IMR-90 (cell line): ENCODE results near the gene TRPC4AP. TPM values are rescaled to one million over a fixed set of nuclear protein-coding genes. Genes with fewer than 3 reads are reported as not detected.

ENCODE experiments used
- ATAC-seq: fragments of 200-7000 bp; cut with Tn5 transposase; 2 replicates; pipeline ENCODE4 v1.9.1; 2020; ENCODE audit warnings: low read depth, mild to moderate bottlenecking, moderate library complexity
- BruUV-seq: library from RNA; stranded (reverse); fragments of 400-500 nt; replicated peaks from 2 replicates; lab custom pipeline; 2021; lab: Mats Ljungman, UMichigan
- CTCF ChIA-PET: fragments of 300-600 bp; formaldehyde crosslinking; extraction: SDS; loops from one replicate; lab custom pipeline; 2021; ENCODE audit warnings: antibody characterized with exemption; lab: Yijun Ruan, JAX
- POLR2A ChIA-PET: fragments of 300-600 bp; sonication (Branson Sonifier 250); formaldehyde crosslinking; loops from one replicate; lab custom pipeline; 2022; ENCODE audit warnings: antibody characterized with exemption; ENCODE audit not compliant: unreplicated experiment; lab: Charles Lee
- DNase-seq: peaks from one replicate; pipeline ENCODE4 v3.0.0; 2013
- H2AFZ ChIP-seq: replicated peaks from 2 replicates; pipeline ENCODE3; 2013; ENCODE audit warnings: low read length, mild to moderate bottlenecking; ENCODE audit not compliant: poor library complexity
- H2AK5ac ChIP-seq: 2 replicates; pipeline ENCODE4 v1.6.1; 2013; ENCODE audit warnings: low read depth, low read length, inconsistent platforms
- H2AK9ac ChIP-seq: replicated peaks from 2 replicates; pipeline ENCODE3; 2013; ENCODE audit warnings: mild to moderate bottlenecking, low read depth, low read length, moderate library complexity; ENCODE audit not compliant: poor library complexity
- H2BK120ac ChIP-seq: 2 replicates; pipeline ENCODE4 v1.6.1; 2013; ENCODE audit warnings: low read depth, low read length, inconsistent platforms
- H2BK15ac ChIP-seq: 3 replicates; pipeline ENCODE4 v1.6.1; 2013; ENCODE audit warnings: low read depth, low read length, inconsistent platforms
- H2BK20ac ChIP-seq: 2 replicates; pipeline ENCODE4 v1.6.1; 2013; ENCODE audit warnings: low read depth, mild to moderate bottlenecking, inconsistent platforms, low read length, moderate library complexity
- H2BK5ac ChIP-seq: 2 replicates; pipeline ENCODE4 v1.6.1; 2013; ENCODE audit warnings: mild to moderate bottlenecking, low read depth, low read length, inconsistent platforms; ENCODE audit not compliant: poor library complexity, severe bottlenecking
- H3K14ac ChIP-seq: replicated peaks from 2 replicates; pipeline ENCODE4 v1.6.1; 2013; ENCODE audit warnings: low read depth, low read length, inconsistent platforms
- H3K18ac ChIP-seq: 2 replicates; pipeline ENCODE4 v1.6.1; 2013; ENCODE audit warnings: low read depth, low read length, control low read depth
- H3K23ac ChIP-seq: 2 replicates; pipeline ENCODE4 v1.6.1; 2013; ENCODE audit warnings: low read depth, low read length, inconsistent platforms
- H3K27ac ChIP-seq: 2 replicates; pipeline ENCODE4 v1.5.1; 2013; ENCODE audit warnings: mild to moderate bottlenecking, control low read depth, low read length; ENCODE audit not compliant: insufficient read depth
- H3K27me3 ChIP-seq: 2 replicates; pipeline ENCODE4 v1.6.1; 2013; ENCODE audit warnings: low read length; ENCODE audit not compliant: control insufficient read depth, insufficient read depth
- H3K36me3 ChIP-seq: 2 replicates; pipeline ENCODE4 v1.6.1; 2013; ENCODE audit warnings: low read length, mixed read lengths; ENCODE audit not compliant: control insufficient read depth, insufficient read depth
- H3K4ac ChIP-seq: 2 replicates; pipeline ENCODE4 v1.6.1; 2013; ENCODE audit warnings: low read depth, low read length, inconsistent platforms
- H3K4me1 ChIP-seq: 2 replicates; pipeline ENCODE4 v1.6.1; 2013; ENCODE audit warnings: low read length, mixed read lengths; ENCODE audit not compliant: control insufficient read depth, insufficient read depth
- H3K4me2 ChIP-seq: 2 replicates; pipeline ENCODE4 v1.6.1; 2013; ENCODE audit warnings: low read depth, mild to moderate bottlenecking, control low read depth, low read length, moderate library complexity
- H3K4me3 ChIP-seq: 2 replicates; pipeline ENCODE4 v1.5.1; 2013; ENCODE audit warnings: low read depth, mild to moderate bottlenecking, control low read depth, low read length, moderate library complexity; ENCODE audit not compliant: insufficient read depth
- H3K56ac ChIP-seq: 2 replicates; pipeline ENCODE4 v1.6.1; 2013; ENCODE audit warnings: low read length, inconsistent platforms; ENCODE audit not compliant: insufficient read depth; ENCODE audit errors: extremely low read depth
- H3K79me1 ChIP-seq, 2 experiments: 2 replicates each; pipeline ENCODE4 v1.6.1; 2013; ENCODE audit warnings: low read length in 2 of 2, inconsistent platforms in 1 of 2, low read depth in 1 of 2
- H3K9ac ChIP-seq: 2 replicates; pipeline ENCODE4 v1.6.1; 2013; ENCODE audit warnings: low read depth, low read length, control low read depth
- H3K9me1 ChIP-seq: 2 replicates; pipeline ENCODE4 v1.6.1; 2013; ENCODE audit warnings: low read length, inconsistent platforms; ENCODE audit not compliant: insufficient read depth
- H3K9me3 ChIP-seq: 2 replicates; pipeline ENCODE4 v1.6.1; 2013; ENCODE audit warnings: low read length; ENCODE audit not compliant: control insufficient read depth, insufficient read depth
- H4K20me1 ChIP-seq: 2 replicates; pipeline ENCODE4 v1.6.1; 2013; ENCODE audit warnings: low read length, inconsistent platforms; ENCODE audit not compliant: insufficient read depth
- H4K5ac ChIP-seq: 2 replicates; pipeline ENCODE4 v1.6.1; 2013; ENCODE audit warnings: mild to moderate bottlenecking, low read depth, low read length, control low read depth
- H4K8ac ChIP-seq, 2 experiments: 2 replicates each; pipeline ENCODE4 v1.6.1; 2013; ENCODE audit warnings: low read depth in 2 of 2, low read length in 2 of 2, control low read depth in 1 of 2, inconsistent platforms in 1 of 2
- H4K91ac ChIP-seq: 2 replicates; pipeline ENCODE4 v1.6.1; 2013; ENCODE audit warnings: low read depth, low read length, inconsistent platforms; ENCODE audit not compliant: insufficient read depth
- CEBPB ChIP-seq: IDR thresholded peaks from 2 replicates; pipeline ENCODE4 v1.6.1; 2012; ENCODE audit warnings: low read depth, low read length, improper control_type of control experiment
- CTCF ChIP-seq: conservative IDR thresholded peaks from 2 replicates; pipeline ENCODE4 v1.5.1; 2012; ENCODE audit warnings: mild to moderate bottlenecking, low read depth, low read length, improper control_type of control experiment
- MAZ ChIP-seq: IDR thresholded peaks from 2 replicates; pipeline ENCODE4 v1.6.1; 2012; ENCODE audit warnings: low read depth, mild to moderate bottlenecking, low read length, improper control_type of control experiment, moderate library complexity, borderline replicate concordance
- NFE2L2 ChIP-seq: fragments of 150-350 bp; IDR thresholded peaks from 2 replicates; pipeline ENCODE4 v1.6.1; 2016; ENCODE audit warnings: low read depth, mild to moderate bottlenecking, low read length
- SMC3 ChIP-seq: fragments of 150-350 bp; IDR thresholded peaks from 2 replicates; pipeline ENCODE4 v1.6.1; 2016; ENCODE audit warnings: low read depth, mild to moderate bottlenecking, antibody characterized with exemption, low read length, moderate library complexity
- WGBS, 2 experiments: methylation state at CpG; one replicate each; pipeline versions ENCODE4 v1.1.5 to v1.1.7; 2013; ENCODE audit warnings: missing lambda C conversion rate in 2 of 2; ENCODE audit not compliant: insufficient read length in 1 of 2; ENCODE audit errors: extremely low coverage in 2 of 2; 5-methylcytosine and 5-hydroxymethylcytosine counted together
- dilution Hi-C: fragments of 300-500 bp; cut with HindIII; formaldehyde crosslinking; loops from one replicate; pipeline ENCODE4 v1.14.3; 2018; ENCODE audit warnings: low sequenced_read_pairs; ENCODE audit not compliant: unreplicated experiment
- in situ Hi-C: fragments of 300-500 bp; cut with MboI; formaldehyde crosslinking; loops from 3 replicates; pipeline ENCODE4 v1.14.3; 2019; ENCODE audit warnings: low sequenced_read_pairs, inconsistent platforms, mixed read lengths
- intact Hi-C: fragments of 100-400 bp; cut with micrococcal nuclease; formaldehyde crosslinking; loops from 2 replicates; pipeline ENCODE4 v1.10.0; 2022
- polyA plus RNA-seq, 3 experiments: library from polyadenylated mRNA; depleted of rRNA; stranded (reverse); fragments of >200 nt; gene quantifications; 2 replicates each; pipeline ENCODE4 v1.2.3, GENCODE V29; 2012; ENCODE audit warnings: low replicate concordance in 1 of 3
- total RNA-seq: library from RNA; depleted of rRNA; stranded (reverse); fragments of >200 nt; gene quantifications from 2 replicates; pipeline ENCODE4 v1.2.3, GENCODE V29; 2012

TRPC4AP gene
- total and polyA plus RNA-seq, 2 of the 4 experiments (the other 2 are of a cell fraction), result 41.0 to 81.0 TPM

- Histone ChIP-seq H3K9me3 (no peaks in the 10 kb centered on the region), H2BK20ac (no peak overlapping the region), H2AK9ac (no peak overlapping the region), H3K4me3 (no peak overlapping the region), H3K56ac (no peak overlapping the region), H3K79me1 (peaks cover 0 to 72% of the 10 kb centered on the region in 2 experiments; a peak in 2 of 4 replicates), H3K27me3 (no peaks in the 10 kb centered on the region), H2BK5ac (no peak overlapping the region), H3K4me1 (peaks cover 11% of the 10 kb centered on the region), H3K4me2 (0 out of 2 replicates have a peak overlapping the region, but pooled peaks have one; percentile 46), H2BK120ac (no peak overlapping the region), H4K5ac (no peak overlapping the region), H2AFZ (no peak overlapping the region), H3K23ac (no peak overlapping the region), H3K18ac (no peak overlapping the region), H3K9ac (no peak overlapping the region), H3K4ac (no peak overlapping the region), H3K36me3 (peaks cover 8% of the 10 kb centered on the region), H3K14ac (no peak overlapping the region), H2BK15ac (no peak overlapping the region), H2AK5ac (no peak overlapping the region), H4K91ac (no peak overlapping the region), H4K8ac (no peak overlapping the region), H3K27ac (no peak overlapping the region), H3K9me1 (peaks cover 12% of the 10 kb centered on the region), H4K20me1 (peaks cover 75% of the 10 kb centered on the region)
- in situ Hi-C loops (no loop called here), intact Hi-C loops (no loop called here), dilution Hi-C loops (no loop called here)
- ChIA-PET POLR2A (interaction anchor here (0.6 kb wide), 1 partner anchor 77 kb away, joined by 27 read pairs; no protein-coding TSS in a partner anchor), CTCF (no interaction called here)
- no CpG with 5 or more reads among the region's 2 CpGs for WGBS, 2 experiments
- BruUV-seq, result no TSS peak
- ATAC-seq, result no peak
- TF ChIP-seq SMC3, result no peak
- TF ChIP-seq MAZ, result no peak
- TF ChIP-seq CTCF, result no peak
- TF ChIP-seq NFE2L2, result no peak
- no peak for TF ChIP-seq CEBPB
- DNase-seq, result peak; percentile 33
Observed at GRCh38 chr20:35088231-35089145, 4.1 kb downstream of the TRPC4AP start.
